Stimulated activated CD4-positive, alpha-beta T cell treated with anti-CD3 and anti-CD28 coated beads, Interleukin-1b, Interleukin-23, amount 100 ng/mL, for 1 hour (primary cell): Measurements from ENCODE around the gene TMEM245.

Experiments
- DNase-seq, 2 donors: peaks; one replicate each; pipeline ENCODE4 v3.0.0-alpha.2; 2020; ENCODE audit warnings: low read depth in 2 of 2

The TMEM245 gene

GRCh38 chr9:109026306-109026705 is 93.4 kb downstream of the TMEM245 start:
- no peak for DNase-seq

GRCh38 chr9:109022873-109023272 is 96.9 kb downstream of the TMEM245 start:
- DNase-seq, result no peak

- no peak for DNase-seq
Measured at GRCh38 chr9:109020581-109021511, 98.9 kb downstream of the TMEM245 start.

GRCh38 chr9:109020113-109020512 is 99.6 kb downstream of the TMEM245 start:
- DNase-seq, result no peak

GRCh38 chr9:109019420-109019819 is 100.3 kb downstream of the TMEM245 start:
- DNase-seq, result no peak

GRCh38 chr9:109017493-109017892 is 102.3 kb downstream of the TMEM245 start:
- no peak for DNase-seq

GRCh38 chr9:109017061-109017460 is 102.7 kb downstream of the TMEM245 start:
- no peak for DNase-seq

- DNase-seq, result no peak
Measured at GRCh38 chr9:109016132-109016531, 103.6 kb downstream of the TMEM245 start.

GRCh38 chr9:109014608-109015280 is 105.0 kb downstream of the TMEM245 start:
- no peak for DNase-seq

- no peak for DNase-seq
Measured at GRCh38 chr9:109013679-109014607, 105.8 kb downstream of the TMEM245 start.

- DNase-seq, result peak; percentile 66 to 72
Measured at GRCh38 chr9:109012876-109013678, 106.7 kb downstream of the TMEM245 start, which contains the start of gene CTNNAL1. Gene CTNNAL1 (minus strand): TSS chr9:109013499. CDS start chr9:109013442, 57 bp downstream.

GRCh38 chr9:109012009-109012875 is 107.5 kb downstream of the TMEM245 start:
- peak in 1 of 2 donors; percentile 18 for DNase-seq

GRCh38 chr9:109011231-109011671 is 108.5 kb downstream of the TMEM245 start:
- no peak for DNase-seq

- DNase-seq, result peak; percentile 5 to 25
Measured at GRCh38 chr9:109010746-109011145, 109.0 kb downstream of the TMEM245 start.

- DNase-seq, result no peak
Measured at GRCh38 chr9:109005678-109006077, 114.1 kb downstream of the TMEM245 start.

- no peak for DNase-seq
Measured at GRCh38 chr9:109003116-109003515, 116.6 kb downstream of the TMEM245 start.

GRCh38 chr9:109002141-109002540 is 117.6 kb downstream of the TMEM245 start:
- DNase-seq, result no peak

- DNase-seq, result no peak
Measured at GRCh38 chr9:109001275-109001676, 118.5 kb downstream of the TMEM245 start.

- no peak for DNase-seq
Measured at GRCh38 chr9:108997112-108997511, 122.6 kb downstream of the TMEM245 start.

- no peak for DNase-seq
Measured at GRCh38 chr9:108996643-108997042, 123.1 kb downstream of the TMEM245 start.
